Measurements from ENCODE around the gene SNX32. TPM values are rescaled to one million over a fixed set of nuclear protein-coding genes. Genes with fewer than 3 reads are reported as not detected.

SNX32 gene
- total and polyA plus RNA-seq, 2 of the 13 experiments (the other 11 are each of a cell fraction or from before 2014, with no cell fraction given): 0.09 to 0.34 TPM

DNA sequence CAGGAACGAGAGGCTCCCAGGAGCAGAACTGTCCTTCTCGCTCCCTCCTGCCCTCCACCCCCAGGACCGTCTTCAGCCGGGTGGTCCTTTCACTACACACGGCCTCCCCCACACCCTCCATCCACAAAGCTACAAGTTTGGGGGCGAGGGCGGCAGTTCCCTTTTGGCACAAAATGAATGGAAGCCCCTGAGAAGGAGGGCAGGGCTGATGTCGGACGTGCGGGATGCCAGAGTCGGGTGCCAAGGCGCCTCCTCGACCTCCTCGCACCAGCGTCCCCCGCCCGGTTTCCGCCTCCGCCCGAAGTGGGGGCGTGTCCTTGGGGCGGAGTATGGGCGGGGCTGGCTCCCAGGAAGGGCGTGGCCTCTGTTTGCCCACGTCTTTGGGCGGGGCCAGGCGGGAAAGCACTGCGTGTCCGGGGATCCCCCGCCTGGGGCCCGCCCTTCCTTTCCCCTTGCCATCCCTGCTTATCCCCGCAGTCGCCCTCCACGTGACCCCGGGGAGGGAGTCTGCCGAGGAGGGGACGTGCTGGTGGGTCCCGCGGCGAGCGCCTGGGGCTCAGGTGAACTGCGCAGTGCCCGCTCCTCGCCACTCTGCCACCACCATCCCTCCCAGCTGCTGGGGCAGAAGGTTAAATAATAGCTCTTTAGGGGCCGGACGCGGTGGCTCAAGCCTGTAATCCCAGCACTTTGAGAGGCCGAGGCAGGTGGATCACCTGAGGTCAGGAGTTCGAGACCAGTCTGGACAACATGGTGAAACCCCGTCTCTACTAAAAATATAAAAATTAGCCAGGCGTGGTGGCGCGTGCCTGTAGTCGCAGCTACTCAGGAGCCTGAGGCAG, 39.8 kb downstream of the SNX32 start (continued):
- TF ChIP-seq MLXIP (CRISPR knock-in tag; IDR thresholded peaks at IDR 0.05; ENCODE audit: borderline replicate concordance) (no peak), STAT5B (CRISPR knock-in tag; IDR thresholded peaks at IDR 0.05) (no peak), SOX5 (CRISPR knock-in tag; IDR thresholded peaks at IDR 0.05; ENCODE audit: borderline replicate concordance) (peak; percentile 47; the same call in 1 of the 2 replicates), HIVEP1 (CRISPR knock-in tag; IDR thresholded peaks at IDR 0.05) (peak; percentile 100), ZBTB1 (CRISPR knock-in tag; IDR thresholded peaks at IDR 0.05; ENCODE audit: borderline replicate concordance) (no peak), EEA1 (CRISPR knock-in tag; IDR thresholded peaks at IDR 0.05; ENCODE audit: borderline replicate concordance) (peak; percentile 67; the same call in 1 of the 2 replicates), SETDB1 (CRISPR knock-in tag; IDR thresholded peaks at IDR 0.05; ENCODE audit: borderline replicate concordance) (no peak), PBX3 (CRISPR knock-in tag; IDR thresholded peaks at IDR 0.05; ENCODE audit: borderline replicate concordance) (no peak), SKI (IDR thresholded peaks at IDR 0.05; ENCODE audit: partially characterized antibody) (peak; percentile 39)
- TF ChIP-seq, protein P1, sequence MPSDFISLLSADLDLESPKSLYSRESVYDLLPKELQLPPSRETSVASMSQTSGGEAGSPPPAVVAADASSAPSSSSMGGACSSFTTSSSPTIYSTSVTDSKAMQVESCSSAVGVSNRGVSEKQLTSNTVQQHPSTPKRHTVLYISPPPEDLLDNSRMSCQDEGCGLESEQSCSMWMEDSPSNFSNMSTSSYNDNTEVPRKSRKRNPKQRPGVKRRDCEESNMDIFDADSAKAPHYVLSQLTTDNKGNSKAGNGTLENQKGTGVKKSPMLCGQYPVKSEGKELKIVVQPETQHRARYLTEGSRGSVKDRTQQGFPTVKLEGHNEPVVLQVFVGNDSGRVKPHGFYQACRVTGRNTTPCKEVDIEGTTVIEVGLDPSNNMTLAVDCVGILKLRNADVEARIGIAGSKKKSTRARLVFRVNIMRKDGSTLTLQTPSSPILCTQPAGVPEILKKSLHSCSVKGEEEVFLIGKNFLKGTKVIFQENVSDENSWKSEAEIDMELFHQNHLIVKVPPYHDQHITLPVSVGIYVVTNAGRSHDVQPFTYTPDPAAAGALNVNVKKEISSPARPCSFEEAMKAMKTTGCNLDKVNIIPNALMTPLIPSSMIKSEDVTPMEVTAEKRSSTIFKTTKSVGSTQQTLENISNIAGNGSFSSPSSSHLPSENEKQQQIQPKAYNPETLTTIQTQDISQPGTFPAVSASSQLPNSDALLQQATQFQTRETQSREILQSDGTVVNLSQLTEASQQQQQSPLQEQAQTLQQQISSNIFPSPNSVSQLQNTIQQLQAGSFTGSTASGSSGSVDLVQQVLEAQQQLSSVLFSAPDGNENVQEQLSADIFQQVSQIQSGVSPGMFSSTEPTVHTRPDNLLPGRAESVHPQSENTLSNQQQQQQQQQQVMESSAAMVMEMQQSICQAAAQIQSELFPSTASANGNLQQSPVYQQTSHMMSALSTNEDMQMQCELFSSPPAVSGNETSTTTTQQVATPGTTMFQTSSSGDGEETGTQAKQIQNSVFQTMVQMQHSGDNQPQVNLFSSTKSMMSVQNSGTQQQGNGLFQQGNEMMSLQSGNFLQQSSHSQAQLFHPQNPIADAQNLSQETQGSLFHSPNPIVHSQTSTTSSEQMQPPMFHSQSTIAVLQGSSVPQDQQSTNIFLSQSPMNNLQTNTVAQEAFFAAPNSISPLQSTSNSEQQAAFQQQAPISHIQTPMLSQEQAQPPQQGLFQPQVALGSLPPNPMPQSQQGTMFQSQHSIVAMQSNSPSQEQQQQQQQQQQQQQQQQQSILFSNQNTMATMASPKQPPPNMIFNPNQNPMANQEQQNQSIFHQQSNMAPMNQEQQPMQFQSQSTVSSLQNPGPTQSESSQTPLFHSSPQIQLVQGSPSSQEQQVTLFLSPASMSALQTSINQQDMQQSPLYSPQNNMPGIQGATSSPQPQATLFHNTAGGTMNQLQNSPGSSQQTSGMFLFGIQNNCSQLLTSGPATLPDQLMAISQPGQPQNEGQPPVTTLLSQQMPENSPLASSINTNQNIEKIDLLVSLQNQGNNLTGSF (CRISPR knock-in tag; IDR thresholded peaks at IDR 0.05): no peak
- TF ChIP-seq, protein P2, sequence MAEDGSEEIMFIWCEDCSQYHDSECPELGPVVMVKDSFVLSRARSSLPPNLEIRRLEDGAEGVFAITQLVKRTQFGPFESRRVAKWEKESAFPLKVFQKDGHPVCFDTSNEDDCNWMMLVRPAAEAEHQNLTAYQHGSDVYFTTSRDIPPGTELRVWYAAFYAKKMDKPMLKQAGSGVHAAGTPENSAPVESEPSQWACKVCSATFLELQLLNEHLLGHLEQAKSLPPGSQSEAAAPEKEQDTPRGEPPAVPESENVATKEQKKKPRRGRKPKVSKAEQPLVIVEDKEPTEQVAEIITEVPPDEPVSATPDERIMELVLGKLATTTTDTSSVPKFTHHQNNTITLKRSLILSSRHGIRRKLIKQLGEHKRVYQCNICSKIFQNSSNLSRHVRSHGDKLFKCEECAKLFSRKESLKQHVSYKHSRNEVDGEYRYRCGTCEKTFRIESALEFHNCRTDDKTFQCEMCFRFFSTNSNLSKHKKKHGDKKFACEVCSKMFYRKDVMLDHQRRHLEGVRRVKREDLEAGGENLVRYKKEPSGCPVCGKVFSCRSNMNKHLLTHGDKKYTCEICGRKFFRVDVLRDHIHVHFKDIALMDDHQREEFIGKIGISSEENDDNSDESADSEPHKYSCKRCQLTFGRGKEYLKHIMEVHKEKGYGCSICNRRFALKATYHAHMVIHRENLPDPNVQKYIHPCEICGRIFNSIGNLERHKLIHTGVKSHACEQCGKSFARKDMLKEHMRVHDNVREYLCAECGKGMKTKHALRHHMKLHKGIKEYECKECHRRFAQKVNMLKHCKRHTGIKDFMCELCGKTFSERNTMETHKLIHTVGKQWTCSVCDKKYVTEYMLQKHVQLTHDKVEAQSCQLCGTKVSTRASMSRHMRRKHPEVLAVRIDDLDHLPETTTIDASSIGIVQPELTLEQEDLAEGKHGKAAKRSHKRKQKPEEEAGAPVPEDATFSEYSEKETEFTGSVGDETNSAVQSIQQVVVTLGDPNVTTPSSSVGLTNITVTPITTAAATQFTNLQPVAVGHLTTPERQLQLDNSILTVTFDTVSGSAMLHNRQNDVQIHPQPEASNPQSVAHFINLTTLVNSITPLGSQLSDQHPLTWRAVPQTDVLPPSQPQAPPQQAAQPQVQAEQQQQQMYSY (CRISPR knock-in tag; IDR thresholded peaks at IDR 0.05): no peak
- TF ChIP-seq, protein P3, sequence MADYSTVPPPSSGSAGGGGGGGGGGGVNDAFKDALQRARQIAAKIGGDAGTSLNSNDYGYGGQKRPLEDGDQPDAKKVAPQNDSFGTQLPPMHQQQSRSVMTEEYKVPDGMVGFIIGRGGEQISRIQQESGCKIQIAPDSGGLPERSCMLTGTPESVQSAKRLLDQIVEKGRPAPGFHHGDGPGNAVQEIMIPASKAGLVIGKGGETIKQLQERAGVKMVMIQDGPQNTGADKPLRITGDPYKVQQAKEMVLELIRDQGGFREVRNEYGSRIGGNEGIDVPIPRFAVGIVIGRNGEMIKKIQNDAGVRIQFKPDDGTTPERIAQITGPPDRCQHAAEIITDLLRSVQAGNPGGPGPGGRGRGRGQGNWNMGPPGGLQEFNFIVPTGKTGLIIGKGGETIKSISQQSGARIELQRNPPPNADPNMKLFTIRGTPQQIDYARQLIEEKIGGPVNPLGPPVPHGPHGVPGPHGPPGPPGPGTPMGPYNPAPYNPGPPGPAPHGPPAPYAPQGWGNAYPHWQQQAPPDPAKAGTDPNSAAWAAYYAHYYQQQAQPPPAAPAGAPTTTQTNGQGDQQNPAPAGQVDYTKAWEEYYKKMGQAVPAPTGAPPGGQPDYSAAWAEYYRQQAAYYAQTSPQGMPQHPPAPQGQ (CRISPR knock-in tag; IDR thresholded peaks at IDR 0.05; ENCODE audit: borderline replicate concordance): no peak
